Measurements from ENCODE around the gene KDELR3. TPM values are rescaled to one million over a fixed set of nuclear protein-coding genes. Genes with fewer than 3 reads are reported as not detected.

Gene KDELR3
- total and polyA plus RNA-seq, 2 donors (not counting 3 experiments of a cell fraction or from before 2014, with no cell fraction given): 28.6 to 61.3 TPM

- TF ChIP-seq FOS (IDR thresholded peaks at IDR 0.05; ENCODE audit: borderline replicate concordance, insufficient read depth, low read length): no peak
- TF ChIP-seq EZH2 (IDR thresholded peaks at IDR 0.05; ENCODE audit: borderline replicate concordance, low read depth, low read length, severe bottlenecking): no peak
- TF ChIP-seq MYC (IDR thresholded peaks at IDR 0.05; ENCODE audit: low read depth, low read length): no peak
- no peak for TF ChIP-seq POLR2A (IDR thresholded peaks at IDR 0.05; ENCODE audit: low read depth, low read length)
- TF ChIP-seq JUN (IDR thresholded peaks at IDR 0.05; ENCODE audit: borderline replicate concordance, insufficient read depth, insufficient read length, low read depth): no peak
- Histone ChIP-seq H3K9me3 (replicated peaks; ENCODE audit: control insufficient read depth, insufficient read depth, low read length) (no peaks in the 10 kb centered on the region), H3K4me2 (ENCODE audit: insufficient read depth, low read length) (no peak overlapping the region), H3K36me3 (ENCODE audit: control insufficient read depth in 2 of 2, extremely low read depth in 1 of 2, insufficient read depth in 2 of 2, low read length in 2 of 2) (no peaks in the 10 kb centered on the region), H3K4me1 (ENCODE audit: control insufficient read depth, extremely low read depth, insufficient read depth, low read length) (no peaks in the 10 kb centered on the region), H4K20me1 (replicated peaks; ENCODE audit: control insufficient read depth, extremely low read depth, insufficient read depth, low read length) (no peaks in the 10 kb centered on the region), H3K27me3 (ENCODE audit: control insufficient read depth in 2 of 2, insufficient read depth in 2 of 2, low read length in 2 of 2) (no peaks in the 10 kb centered on the region), H3K79me2 (ENCODE audit: control insufficient read depth, insufficient read depth, low read length) (no peaks in the 10 kb centered on the region), H3K27ac (ENCODE audit: insufficient read depth, low read depth, low read length) (no peak overlapping the region), H3K9ac (replicated peaks; ENCODE audit: extremely low read depth, insufficient read depth, low read length) (no peak overlapping the region), H3K9me1 (replicated peaks; ENCODE audit: control insufficient read depth, extremely low read depth, insufficient read depth, low read length) (no peaks in the 10 kb centered on the region), H3K4me3 (replicated peaks in 1 of 3; ENCODE audit: insufficient read depth in 1 of 3, low read depth in 1 of 3, low read length in 3 of 3) (no peak overlapping the region), H2AFZ (ENCODE audit: low read depth, low read length) (no peak overlapping the region)
- dilution Hi-C loops (cut with MboI; ENCODE audit: extremely low pct_ligation_motif_present, low sequenced_read_pairs) (no loop called here), intact Hi-C loops (cut with micrococcal nuclease) (no loop called here)
- POLR2A ChIA-PET: no interaction called here
- DNase-seq (ENCODE audit: low read depth, low spot score): no peak
- FAIRE-seq: no peak
- CTCF ChIA-PET: no interaction called here
- no TSS peak for BruUV-seq (replicated peaks)
Observed at GRCh38 chr22:38432264-38432663, 35.6 kb upstream of the KDELR3 start.

DNA sequence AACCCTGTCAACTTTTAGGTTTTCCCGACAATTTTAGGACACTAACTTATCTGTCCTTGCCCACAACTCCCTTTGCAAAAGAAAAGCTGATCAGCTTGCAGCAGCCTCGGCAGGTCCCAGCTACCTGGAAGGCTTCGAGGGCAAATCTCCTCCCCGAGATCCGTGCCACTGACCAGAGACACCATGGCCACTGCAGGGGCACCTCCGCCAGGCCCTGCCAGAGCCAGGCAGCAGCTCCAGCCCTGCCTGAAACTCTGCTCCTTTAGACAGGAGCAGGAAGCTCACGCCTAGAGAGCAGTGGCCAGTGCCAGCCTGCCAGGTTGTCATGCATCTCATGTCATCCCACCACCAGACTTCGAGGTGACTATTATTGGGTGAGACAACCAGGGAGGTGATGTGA lies 34.0 kb upstream of the KDELR3 start:
- Histone ChIP-seq H3K36me3 (ENCODE audit: control insufficient read depth in 2 of 2, extremely low read depth in 1 of 2, insufficient read depth in 2 of 2, low read length in 2 of 2) (no peaks in the 10 kb centered on the region), H3K27ac (ENCODE audit: insufficient read depth, low read depth, low read length) (no peak overlapping the region), H3K4me3 (replicated peaks in 1 of 3; ENCODE audit: insufficient read depth in 1 of 3, low read depth in 1 of 3, low read length in 3 of 3) (no peak overlapping the region), H3K4me1 (ENCODE audit: control insufficient read depth, extremely low read depth, insufficient read depth, low read length) (no peaks in the 10 kb centered on the region), H3K9me1 (replicated peaks; ENCODE audit: control insufficient read depth, extremely low read depth, insufficient read depth, low read length) (no peaks in the 10 kb centered on the region), H2AFZ (ENCODE audit: low read depth, low read length) (no peak overlapping the region), H3K79me2 (ENCODE audit: control insufficient read depth, insufficient read depth, low read length) (no peaks in the 10 kb centered on the region), H3K4me2 (ENCODE audit: insufficient read depth, low read length) (no peak overlapping the region), H3K9ac (replicated peaks; ENCODE audit: extremely low read depth, insufficient read depth, low read length) (no peak overlapping the region), H4K20me1 (replicated peaks; ENCODE audit: control insufficient read depth, extremely low read depth, insufficient read depth, low read length) (no peaks in the 10 kb centered on the region), H3K27me3 (ENCODE audit: control insufficient read depth in 2 of 2, insufficient read depth in 2 of 2, low read length in 2 of 2) (no peaks in the 10 kb centered on the region), H3K9me3 (replicated peaks; ENCODE audit: control insufficient read depth, insufficient read depth, low read length) (no peaks in the 10 kb centered on the region)
- FAIRE-seq (no peak), DNase-seq (ENCODE audit: low read depth, low spot score) (no peak)
- ChIA-PET CTCF (interaction anchor here (0.6 to 2.8 kb wide), 4 partner anchors 20 to 381 kb away, joined by 4 to 8 read pairs (median 7); no protein-coding TSS in a partner anchor), POLR2A (no interaction called here)
- dilution Hi-C loops (cut with MboI; ENCODE audit: extremely low pct_ligation_motif_present, low sequenced_read_pairs) (no loop called here), intact Hi-C loops (cut with micrococcal nuclease) (no loop called here)
- TF ChIP-seq POLR2AphosphoS5 (IDR thresholded peaks at IDR 0.05; ENCODE audit: insufficient read depth, low read depth, low read length): no peak
- no peak for TF ChIP-seq GATA2 (IDR thresholded peaks at IDR 0.05; ENCODE audit: insufficient read depth, insufficient read length, low read depth, low read length)
- TF ChIP-seq, protein P1, sequence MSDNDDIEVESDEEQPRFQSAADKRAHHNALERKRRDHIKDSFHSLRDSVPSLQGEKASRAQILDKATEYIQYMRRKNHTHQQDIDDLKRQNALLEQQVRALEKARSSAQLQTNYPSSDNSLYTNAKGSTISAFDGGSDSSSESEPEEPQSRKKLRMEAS (IDR thresholded peaks at IDR 0.05; ENCODE audit: insufficient read depth, insufficient read length): no peak
- TF ChIP-seq EZH2 (IDR thresholded peaks at IDR 0.05; ENCODE audit: borderline replicate concordance, low read depth, low read length, severe bottlenecking): no peak
- no peak for TF ChIP-seq CTCF (IDR thresholded peaks at IDR 0.05; ENCODE audit: extremely low read depth in 1 of 2, insufficient read depth in 1 of 2, low read depth in 1 of 2, low read length in 2 of 2)
- no peak for TF ChIP-seq MYC (IDR thresholded peaks at IDR 0.05; ENCODE audit: low read depth, low read length)
- TF ChIP-seq JUN (IDR thresholded peaks at IDR 0.05; ENCODE audit: borderline replicate concordance, insufficient read depth, insufficient read length, low read depth): no peak
- TF ChIP-seq POLR2A (IDR thresholded peaks at IDR 0.05; ENCODE audit: low read depth, low read length): no peak
- no peak for TF ChIP-seq FOS (IDR thresholded peaks at IDR 0.05; ENCODE audit: borderline replicate concordance, insufficient read depth, low read length)
- BruUV-seq (replicated peaks): no TSS peak

All from endothelial cell of umbilical vein (primary cell).